HepG2 (cell line): ENCODE data around the gene PRM3. TPM values are rescaled to one million over a fixed set of nuclear protein-coding genes. Genes with fewer than 3 reads are reported as not detected.

Experiments used
- DBP ChIP-seq: sonication (generic); formaldehyde crosslinking; IDR thresholded peaks from 2 replicates; pipeline ENCODE4 v1.4.0; 2020; ENCODE audit warnings: missing genetic modification reagents; ENCODE audit errors: not compliant biosample characterization
- DDIT3 ChIP-seq: sonication (generic); formaldehyde crosslinking; IDR thresholded peaks from 2 replicates; pipeline ENCODE4 v1.4.0; 2020; ENCODE audit warnings: mild to moderate bottlenecking, missing genetic modification reagents
- E2F2 ChIP-seq: sonication (generic); formaldehyde crosslinking; IDR thresholded peaks from 2 replicates; pipeline ENCODE4 v1.4.0; 2020; ENCODE audit warnings: missing genetic modification reagents, borderline replicate concordance
- E2F5 ChIP-seq: sonication (generic); formaldehyde crosslinking; conservative IDR thresholded peaks from 2 replicates; pipeline ENCODE4 v1.4.0; 2020; ENCODE audit warnings: missing genetic modification reagents
- FOSL2 ChIP-seq: sonication (generic); formaldehyde crosslinking; IDR thresholded peaks from 2 replicates; pipeline ENCODE4 v1.4.0; 2020; ENCODE audit warnings: missing genetic modification reagents
- GPBP1L1 ChIP-seq: sonication (generic); formaldehyde crosslinking; IDR thresholded peaks from 2 replicates; pipeline ENCODE4 v1.5.0; 2020; ENCODE audit warnings: mild to moderate bottlenecking, missing genetic modification reagents
- HINFP ChIP-seq: sonication (generic); formaldehyde crosslinking; IDR thresholded peaks from 2 replicates; pipeline ENCODE4 v1.4.0; 2020; ENCODE audit warnings: low read depth, mild to moderate bottlenecking, missing genetic modification reagents
- IKZF5 ChIP-seq: IDR thresholded peaks from 2 replicates; pipeline ENCODE4 v1.6.1; 2018; ENCODE audit warnings: missing genetic modification reagents, mild to moderate bottlenecking, missing compliant biosample characterization
- NFKB2 ChIP-seq: sonication (generic); formaldehyde crosslinking; IDR thresholded peaks from 2 replicates; pipeline ENCODE4 v1.4.0; 2020; ENCODE audit warnings: missing genetic modification reagents, borderline replicate concordance
- PBX2 ChIP-seq: IDR thresholded peaks from 2 replicates; pipeline ENCODE4 v1.6.1; 2016; ENCODE audit warnings: control low read depth
- SRSF9 ChIP-seq: fragments of 200-400 bp; formaldehyde crosslinking; IDR thresholded peaks from 2 replicates; pipeline ENCODE4 v1.6.1; 2018; ENCODE audit warnings: borderline replicate concordance, mild to moderate bottlenecking, low read depth, low read length; ENCODE audit not compliant: insufficient read depth, poor library complexity, severe bottlenecking
- XBP1 ChIP-seq: sonication (generic); formaldehyde crosslinking; IDR thresholded peaks from 2 replicates; pipeline ENCODE4 v1.5.0; 2020; ENCODE audit warnings: missing genetic modification reagents
- ZFP90 ChIP-seq: sonication (generic); formaldehyde crosslinking; IDR thresholded peaks from 2 replicates; pipeline ENCODE4 v1.8.0; 2022; ENCODE audit warnings: missing genetic modification reagents, mild to moderate bottlenecking, inconsistent platforms, borderline replicate concordance
- ZNF256 ChIP-seq: sonication (generic); formaldehyde crosslinking; conservative IDR thresholded peaks from 2 replicates; pipeline ENCODE4 v1.4.0; 2020; ENCODE audit warnings: missing genetic modification reagents
- ZNF460 ChIP-seq: sonication (generic); formaldehyde crosslinking; IDR thresholded peaks from 2 replicates; pipeline ENCODE4 v1.5.1; 2020; ENCODE audit warnings: missing genetic modification reagents, mild to moderate bottlenecking, borderline replicate concordance
- ZNF737 ChIP-seq: sonication (generic); formaldehyde crosslinking; IDR thresholded peaks from 2 replicates; pipeline ENCODE4 v1.5.0; 2020; ENCODE audit warnings: missing genetic modification reagents, mild to moderate bottlenecking, borderline replicate concordance
- ZNF788 ChIP-seq: sonication (generic); formaldehyde crosslinking; IDR thresholded peaks from 2 replicates; pipeline ENCODE4 v1.5.0; 2020; ENCODE audit warnings: mild to moderate bottlenecking, missing genetic modification reagents, borderline replicate concordance
- polyA plus RNA-seq, 8 experiments: library from polyadenylated mRNA; depleted of rRNA in 3 of 8; stranded (reverse) in 7 of 8; unstranded in 1 of 8; fragments of >200 nt; fragmentation: Illumina TruSeq in 4 of 8; extraction: Trizol in 4 of 8; gene quantifications; 2 replicates each; pipeline versions ENCODE4 v1.2.1 to v1.2.3, GENCODE V29; 2011 to 2016; ENCODE audit warnings: low read depth in 4 of 8, missing spikeins in 1 of 8, mixed read lengths in 1 of 8; ENCODE audit not compliant: insufficient read depth in 1 of 8
- total RNA-seq, 5 experiments: library from RNA; depleted of rRNA; stranded (reverse); fragments of >200 nt; fragmentation: Illumina TruSeq; extraction: Trizol; gene quantifications; 2 replicates each; pipeline ENCODE4 v1.2.3, GENCODE V29; 2016; ENCODE audit warnings: low read depth in 1 of 5

PRM3 gene
- total and polyA plus RNA-seq, 2 of the 13 experiments (the other 11 are each of a cell fraction or from before 2014, with no cell fraction given) = not detected

- peak; percentile 91; the same call in 1 of the 2 replicates for TF ChIP-seq HINFP (CRISPR knock-in tag)
- no peak for TF ChIP-seq SRSF9
- peak; percentile 96 for TF ChIP-seq NFKB2 (CRISPR knock-in tag)
- peak; percentile 84 for TF ChIP-seq DBP (CRISPR knock-in tag)
- peak; percentile 24; the same call in 1 of the 2 replicates for TF ChIP-seq DDIT3
- TF ChIP-seq ZNF460 (CRISPR knock-in tag) = no peak; the same call in 1 of the 2 replicates
- TF ChIP-seq ZNF256 = no peak; the same call in 1 of the 2 replicates
- TF ChIP-seq FOSL2 (CRISPR knock-in tag) = peak; percentile 55
- TF ChIP-seq XBP1 (CRISPR knock-in tag) = no peak
- no peak for TF ChIP-seq GPBP1L1 (CRISPR knock-in tag)
- TF ChIP-seq PBX2 (CRISPR knock-in tag) = 0 out of 2 replicates have a peak, but pooled peaks have one; percentile 49
- TF ChIP-seq IKZF5 = no peak; the same call in 1 of the 2 replicates
- TF ChIP-seq E2F5 (CRISPR knock-in tag) = no peak
- TF ChIP-seq ZNF737 (CRISPR knock-in tag) = no peak
- peak; percentile 92; the same call in 1 of the 2 replicates for TF ChIP-seq ZFP90 (CRISPR knock-in tag)
- TF ChIP-seq ZNF788 (CRISPR knock-in tag) = peak; percentile 82; the same call in 1 of the 2 replicates
- no peak for TF ChIP-seq E2F2 (CRISPR knock-in tag)
Observed at GRCh38 chr16:11257131-11257938, 16.1 kb downstream of the PRM3 start (continued).
